HepG2 (cell line): ENCODE measurements around the gene PROX1. TPM values are rescaled to one million over a fixed set of nuclear protein-coding genes. Genes with fewer than 3 reads are reported as not detected.
A peak's percentile ranks its signal among the peaks of the same experiment; 100 is the strongest.

Experiments used
- CHD2 ChIP-seq: IDR thresholded peaks from 2 replicates; pipeline ENCODE4 v1.6.1; 2011; ENCODE audit warnings: low read depth, low read length, improper control_type of control experiment
- GABPA ChIP-seq, 2 experiments: IDR thresholded peaks; 2 replicates each; pipeline ENCODE4 v1.6.1; 2011 to 2016; ENCODE audit warnings: low read depth in 2 of 2, low read length in 1 of 2, missing biosample characterization in 1 of 2, missing genetic modification characterization in 1 of 2
- KLF15 ChIP-seq: sonication (generic); formaldehyde crosslinking; IDR thresholded peaks from 2 replicates; pipeline ENCODE4 v1.8.1; 2023; ENCODE audit warnings: borderline replicate concordance, mild to moderate bottlenecking, inconsistent platforms, missing genetic modification reagents, mixed read lengths
- MTF1 ChIP-seq: sonication (generic); formaldehyde crosslinking; IDR thresholded peaks from 2 replicates; pipeline ENCODE4 v1.5.0; 2020; ENCODE audit warnings: missing genetic modification reagents
- NKX3-1 ChIP-seq: sonication (generic); formaldehyde crosslinking; IDR thresholded peaks from 2 replicates; pipeline ENCODE4 v1.5.0; 2020; ENCODE audit warnings: missing genetic modification reagents
- SATB2 ChIP-seq: sonication (generic); formaldehyde crosslinking; IDR thresholded peaks from 2 replicates; pipeline ENCODE4 v1.5.0; 2020; ENCODE audit warnings: missing genetic modification reagents
- TBX2 ChIP-seq: sonication (generic); formaldehyde crosslinking; IDR thresholded peaks from 2 replicates; pipeline ENCODE4 v1.5.0; 2020; ENCODE audit warnings: missing genetic modification reagents, mild to moderate bottlenecking, borderline replicate concordance
- YEATS2 ChIP-seq: sonication (generic); formaldehyde crosslinking; IDR thresholded peaks from 2 replicates; pipeline ENCODE4 v1.4.0; 2020; ENCODE audit warnings: missing genetic modification reagents, borderline replicate concordance
- ZEB1 ChIP-seq: IDR thresholded peaks from 2 replicates; pipeline ENCODE4 v1.6.1; 2012; ENCODE audit warnings: mild to moderate bottlenecking, low read depth, inconsistent platforms; ENCODE audit not compliant: insufficient replicate concordance
- ZNF124 ChIP-seq: sonication (generic); formaldehyde crosslinking; IDR thresholded peaks from 2 replicates; pipeline ENCODE4 v1.4.0; 2020; ENCODE audit warnings: missing genetic modification reagents
- ZNF136 ChIP-seq: sonication (generic); formaldehyde crosslinking; IDR thresholded peaks from 2 replicates; pipeline ENCODE4 v1.8.1; 2022; ENCODE audit warnings: low read depth, mild to moderate bottlenecking, moderate library complexity, missing genetic modification reagents
- ZNF160 ChIP-seq: sonication (generic); formaldehyde crosslinking; IDR thresholded peaks from 2 replicates; pipeline ENCODE4 v1.8.0; 2022; ENCODE audit warnings: mild to moderate bottlenecking, inconsistent platforms, missing genetic modification reagents
- ZNF556 ChIP-seq: sonication (generic); formaldehyde crosslinking; IDR thresholded peaks from 2 replicates; pipeline ENCODE4 v1.4.0; 2020; ENCODE audit warnings: mild to moderate bottlenecking, missing genetic modification reagents, borderline replicate concordance
- ZNF782 ChIP-seq: sonication (generic); formaldehyde crosslinking; IDR thresholded peaks from 2 replicates; pipeline ENCODE4 v1.4.0; 2020; ENCODE audit warnings: missing genetic modification reagents, mild to moderate bottlenecking, borderline replicate concordance
- ZNF891 ChIP-seq: sonication (generic); formaldehyde crosslinking; IDR thresholded peaks from 2 replicates; pipeline ENCODE4 v1.5.0; 2020; ENCODE audit warnings: mild to moderate bottlenecking, missing genetic modification reagents
- ZSCAN12 ChIP-seq: sonication (generic); formaldehyde crosslinking; IDR thresholded peaks from 2 replicates; pipeline ENCODE4 v1.9.0; 2021; ENCODE audit warnings: mild to moderate bottlenecking, missing genetic modification reagents
- polyA plus RNA-seq, 8 experiments: library from polyadenylated mRNA; depleted of rRNA in 3 of 8; stranded (reverse) in 7 of 8; unstranded in 1 of 8; fragments of >200 nt; fragmentation: Illumina TruSeq in 4 of 8; extraction: Trizol in 4 of 8; gene quantifications; 2 replicates each; pipeline versions ENCODE4 v1.2.1 to v1.2.3, GENCODE V29; 2011 to 2016; ENCODE audit warnings: low read depth in 4 of 8, missing spikeins in 1 of 8, mixed read lengths in 1 of 8; ENCODE audit not compliant: insufficient read depth in 1 of 8
- total RNA-seq, 5 experiments: library from RNA; depleted of rRNA; stranded (reverse); fragments of >200 nt; fragmentation: Illumina TruSeq; extraction: Trizol; gene quantifications; 2 replicates each; pipeline ENCODE4 v1.2.3, GENCODE V29; 2016; ENCODE audit warnings: low read depth in 1 of 5
- TF ChIP-seq, protein P1 (sequence below): IDR thresholded peaks from 2 replicates; pipeline ENCODE4 v1.6.1; 2018; ENCODE audit warnings: missing genetic modification reagents
- TF ChIP-seq, protein P2 (sequence below): sonication (generic); formaldehyde crosslinking; IDR thresholded peaks from 2 replicates; pipeline ENCODE4 v1.8.0; 2023; ENCODE audit warnings: mild to moderate bottlenecking, missing genetic modification reagents
- TF ChIP-seq, protein P3 (sequence below), 2 experiments: sonication (generic) in 1 of 2; formaldehyde crosslinking in 1 of 2; IDR thresholded peaks; 2 replicates each; pipeline versions ENCODE4 v1.6.1 to v1.9.0; 2014 to 2022; ENCODE audit warnings: antibody characterized with exemption in 1 of 2, borderline replicate concordance in 1 of 2, inconsistent platforms in 1 of 2, low read depth in 1 of 2, missing genetic modification reagents in 1 of 2
- TF ChIP-seq, protein P4 (sequence below), 2 experiments: sonication (generic) in 1 of 2; formaldehyde crosslinking in 1 of 2; IDR thresholded peaks; 2 replicates each; pipeline versions ENCODE4 v1.4.0 to v1.6.1; 2018 to 2020; ENCODE audit warnings: missing genetic modification reagents in 2 of 2, borderline replicate concordance in 1 of 2, low read depth in 1 of 2, mild to moderate bottlenecking in 1 of 2, missing biosample characterization in 1 of 2

PROX1 gene
- total and polyA plus RNA-seq, 2 of the 13 experiments (the other 11 are each of a cell fraction or from before 2014, with no cell fraction given), result 12.3 to 30.2 TPM

DNA sequence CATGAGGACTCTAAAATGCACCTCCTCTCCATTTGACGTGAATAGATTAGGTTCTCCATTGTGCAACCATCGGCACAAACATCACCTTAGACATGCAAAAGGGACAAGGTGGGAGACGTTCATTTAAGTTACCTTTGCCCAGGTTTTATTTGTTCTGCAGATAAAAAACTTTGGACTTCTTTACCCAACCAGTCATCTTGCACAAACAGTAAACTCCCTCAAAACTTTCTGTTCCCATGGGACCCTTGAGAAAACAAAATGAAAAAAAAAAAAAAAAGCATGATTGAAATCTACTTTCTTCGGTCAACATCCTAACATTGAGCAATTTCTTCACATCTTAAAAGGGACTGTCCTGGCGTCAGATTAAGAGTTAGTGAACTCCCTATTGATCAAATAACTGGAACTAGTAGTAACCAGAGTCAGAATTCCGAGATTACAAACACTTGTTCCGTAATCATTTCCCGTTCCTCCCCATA, 31.4 kb upstream of the PROX1 start (continued):
- TF ChIP-seq, protein P1, sequence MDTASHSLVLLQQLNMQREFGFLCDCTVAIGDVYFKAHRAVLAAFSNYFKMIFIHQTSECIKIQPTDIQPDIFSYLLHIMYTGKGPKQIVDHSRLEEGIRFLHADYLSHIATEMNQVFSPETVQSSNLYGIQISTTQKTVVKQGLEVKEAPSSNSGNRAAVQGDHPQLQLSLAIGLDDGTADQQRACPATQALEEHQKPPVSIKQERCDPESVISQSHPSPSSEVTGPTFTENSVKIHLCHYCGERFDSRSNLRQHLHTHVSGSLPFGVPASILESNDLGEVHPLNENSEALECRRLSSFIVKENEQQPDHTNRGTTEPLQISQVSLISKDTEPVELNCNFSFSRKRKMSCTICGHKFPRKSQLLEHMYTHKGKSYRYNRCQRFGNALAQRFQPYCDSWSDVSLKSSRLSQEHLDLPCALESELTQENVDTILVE (CRISPR knock-in tag), result no peak
- TF ChIP-seq, protein P2, sequence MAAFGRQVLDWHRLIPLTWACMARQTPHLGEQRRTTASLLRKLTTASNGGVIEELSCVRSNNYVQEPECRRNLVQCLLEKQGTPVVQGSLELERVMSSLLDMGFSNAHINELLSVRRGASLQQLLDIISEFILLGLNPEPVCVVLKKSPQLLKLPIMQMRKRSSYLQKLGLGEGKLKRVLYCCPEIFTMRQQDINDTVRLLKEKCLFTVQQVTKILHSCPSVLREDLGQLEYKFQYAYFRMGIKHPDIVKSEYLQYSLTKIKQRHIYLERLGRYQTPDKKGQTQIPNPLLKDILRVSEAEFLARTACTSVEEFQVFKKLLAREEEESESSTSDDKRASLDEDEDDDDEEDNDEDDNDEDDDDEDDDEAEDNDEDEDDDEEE (CRISPR knock-in tag), result no peak
- TF ChIP-seq ZNF136 (CRISPR knock-in tag), result no peak
- TF ChIP-seq YEATS2 (CRISPR knock-in tag), result no peak
- TF ChIP-seq ZNF891 (CRISPR knock-in tag), result no peak
- TF ChIP-seq, protein P3, sequence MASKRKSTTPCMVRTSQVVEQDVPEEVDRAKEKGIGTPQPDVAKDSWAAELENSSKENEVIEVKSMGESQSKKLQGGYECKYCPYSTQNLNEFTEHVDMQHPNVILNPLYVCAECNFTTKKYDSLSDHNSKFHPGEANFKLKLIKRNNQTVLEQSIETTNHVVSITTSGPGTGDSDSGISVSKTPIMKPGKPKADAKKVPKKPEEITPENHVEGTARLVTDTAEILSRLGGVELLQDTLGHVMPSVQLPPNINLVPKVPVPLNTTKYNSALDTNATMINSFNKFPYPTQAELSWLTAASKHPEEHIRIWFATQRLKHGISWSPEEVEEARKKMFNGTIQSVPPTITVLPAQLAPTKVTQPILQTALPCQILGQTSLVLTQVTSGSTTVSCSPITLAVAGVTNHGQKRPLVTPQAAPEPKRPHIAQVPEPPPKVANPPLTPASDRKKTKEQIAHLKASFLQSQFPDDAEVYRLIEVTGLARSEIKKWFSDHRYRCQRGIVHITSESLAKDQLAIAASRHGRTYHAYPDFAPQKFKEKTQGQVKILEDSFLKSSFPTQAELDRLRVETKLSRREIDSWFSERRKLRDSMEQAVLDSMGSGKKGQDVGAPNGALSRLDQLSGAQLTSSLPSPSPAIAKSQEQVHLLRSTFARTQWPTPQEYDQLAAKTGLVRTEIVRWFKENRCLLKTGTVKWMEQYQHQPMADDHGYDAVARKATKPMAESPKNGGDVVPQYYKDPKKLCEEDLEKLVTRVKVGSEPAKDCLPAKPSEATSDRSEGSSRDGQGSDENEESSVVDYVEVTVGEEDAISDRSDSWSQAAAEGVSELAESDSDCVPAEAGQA (IDR thresholded peaks at IDR 0.05; ENCODE audit: low read depth), result no peak
- TF ChIP-seq, protein P3 (CRISPR knock-in tag; IDR thresholded peaks at IDR 0.05; ENCODE audit: borderline replicate concordance), result no peak
- no peak for TF ChIP-seq CHD2
- TF ChIP-seq ZSCAN12 (CRISPR knock-in tag), result no peak
- TF ChIP-seq ZEB1, result peak; percentile 99
- no peak; the same call in 1 of the 2 replicates for TF ChIP-seq KLF15 (CRISPR knock-in tag)
- TF ChIP-seq GABPA (IDR thresholded peaks at IDR 0.05; ENCODE audit: low read depth, low read length), result no peak
- TF ChIP-seq GABPA (CRISPR knock-in tag; IDR thresholded peaks at IDR 0.05; ENCODE audit: low read depth), result no peak
- TF ChIP-seq ZNF124 (CRISPR knock-in tag), result peak; percentile 54; the same call in 1 of the 2 replicates
- TF ChIP-seq ZNF782 (CRISPR knock-in tag), result no peak
- peak; percentile 64 for TF ChIP-seq TBX2
- TF ChIP-seq NKX3-1 (CRISPR knock-in tag), result 0 out of 2 replicates have a peak, but pooled peaks have one; percentile 47
- TF ChIP-seq MTF1 (CRISPR knock-in tag), result no peak
- TF ChIP-seq ZNF556 (CRISPR knock-in tag), result no peak
- TF ChIP-seq ZNF160 (CRISPR knock-in tag), result no peak
- no peak for TF ChIP-seq SATB2
- TF ChIP-seq, protein P4, sequence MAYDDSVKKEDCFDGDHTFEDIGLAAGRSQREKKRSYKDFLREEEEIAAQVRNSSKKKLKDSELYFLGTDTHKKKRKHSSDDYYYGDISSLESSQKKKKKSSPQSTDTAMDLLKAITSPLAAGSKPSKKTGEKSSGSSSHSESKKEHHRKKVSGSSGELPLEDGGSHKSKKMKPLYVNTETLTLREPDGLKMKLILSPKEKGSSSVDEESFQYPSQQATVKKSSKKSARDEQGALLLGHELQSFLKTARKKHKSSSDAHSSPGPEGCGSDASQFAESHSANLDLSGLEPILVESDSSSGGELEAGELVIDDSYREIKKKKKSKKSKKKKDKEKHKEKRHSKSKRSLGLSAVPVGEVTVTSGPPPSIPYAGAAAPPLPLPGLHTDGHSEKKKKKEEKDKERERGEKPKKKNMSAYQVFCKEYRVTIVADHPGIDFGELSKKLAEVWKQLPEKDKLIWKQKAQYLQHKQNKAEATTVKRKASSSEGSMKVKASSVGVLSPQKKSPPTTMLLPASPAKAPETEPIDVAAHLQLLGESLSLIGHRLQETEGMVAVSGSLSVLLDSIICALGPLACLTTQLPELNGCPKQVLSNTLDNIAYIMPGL (CRISPR knock-in tag; IDR thresholded peaks at IDR 0.05; ENCODE audit: borderline replicate concordance in 1 of 2, low read depth in 1 of 2), result 0 out of 4 replicates have a peak, but pooled peaks of 1 of the 2 experiments have one; percentile 23
